Measurements from ENCODE around the gene CDH3.

Gene CDH3

DNA sequence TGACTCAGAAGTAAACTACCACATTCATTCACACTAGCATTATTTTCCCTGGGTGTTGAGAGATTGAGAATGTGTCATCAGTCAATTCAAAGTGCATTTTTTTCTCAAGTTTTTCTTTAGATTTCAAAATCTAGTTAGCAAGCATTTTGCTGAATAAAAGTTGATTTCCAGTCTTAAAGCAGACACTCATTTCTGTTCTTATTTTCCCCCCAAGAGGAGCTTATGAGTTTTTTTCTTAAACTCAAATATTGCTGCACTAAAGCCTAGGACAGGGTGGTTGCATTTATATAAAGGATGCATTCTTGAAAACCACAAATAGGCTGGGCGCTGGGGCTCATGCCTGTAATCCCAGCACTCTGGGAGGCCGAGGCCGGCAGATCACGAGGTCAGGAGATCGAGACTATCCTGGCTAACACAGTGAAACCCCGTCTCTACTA lies 15.3 kb downstream of the CDH3 start:
- Mint-ChIP-seq H3K27me3 (peaks cover 6% of the 10 kb centered on the region), H3K9me3 (no peaks in the 10 kb centered on the region), H3K27ac (no peak overlapping the region), H3K36me3 (no peaks in the 10 kb centered on the region), H3K4me1 (no peaks in the 10 kb centered on the region), H3K4me3 (no peak overlapping the region)
- no peak for ATAC-seq (ENCODE audit: low read depth)
- no peak for DNase-seq (ENCODE audit: low spot score in 2 of 2)

DNA sequence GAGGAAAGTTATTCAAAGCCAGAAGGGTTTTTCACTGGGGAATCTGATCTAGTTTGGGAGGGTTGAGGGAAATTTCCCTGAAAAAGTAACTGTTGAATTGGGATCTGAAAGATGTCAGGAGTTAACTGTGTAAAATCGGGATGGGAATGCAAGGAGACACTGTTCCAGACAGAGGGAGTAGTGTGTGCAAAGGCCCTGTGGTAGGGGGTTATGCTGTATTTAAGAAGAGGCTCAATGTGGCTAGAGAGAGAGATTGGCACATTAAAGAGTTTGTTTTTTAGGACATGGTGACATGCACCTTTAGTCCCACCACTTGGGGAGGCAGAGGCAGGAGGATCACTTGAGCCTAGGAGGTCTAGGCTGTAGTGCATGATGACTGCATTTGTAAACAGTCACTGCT lies 16.9 kb downstream of the CDH3 start:
- H3K4me1 Mint-ChIP-seq, result no peaks in the 10 kb centered on the region
- no peak overlapping the region for H3K27ac Mint-ChIP-seq
- H3K36me3 Mint-ChIP-seq, result no peaks in the 10 kb centered on the region
- DNase-seq (ENCODE audit: low spot score in 2 of 2), result no peak
- H3K27me3 Mint-ChIP-seq, result peaks cover 2% of the 10 kb centered on the region
- no peak for ATAC-seq (ENCODE audit: low read depth)
- H3K9me3 Mint-ChIP-seq, result no peaks in the 10 kb centered on the region
- no peak overlapping the region for H3K4me3 Mint-ChIP-seq

DNA sequence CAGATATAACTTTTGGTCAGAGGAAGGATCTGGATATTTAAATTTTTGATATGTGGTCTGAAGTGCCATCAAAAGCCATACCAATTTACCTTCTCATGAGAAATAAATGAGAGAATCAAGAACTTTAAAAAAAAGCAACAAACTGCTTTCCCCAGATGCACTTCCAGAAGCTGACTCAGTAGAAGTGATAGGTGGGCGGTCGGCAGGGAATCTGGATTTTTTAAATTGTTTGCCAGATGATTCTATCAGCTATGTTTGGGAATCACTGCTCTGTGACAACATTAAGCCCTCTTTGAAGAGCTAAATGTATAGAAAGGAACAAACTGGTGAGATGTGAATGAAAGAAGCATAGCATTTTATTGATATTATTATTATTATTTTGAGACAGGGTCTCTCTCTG lies 19.2 kb downstream of the CDH3 start:
- ATAC-seq (ENCODE audit: low read depth), result no peak
- no peak for DNase-seq (ENCODE audit: low spot score in 2 of 2)
- H3K27me3 Mint-ChIP-seq, result peaks cover 2% of the 10 kb centered on the region
- H3K4me3 Mint-ChIP-seq, result no peak overlapping the region
- H3K27ac Mint-ChIP-seq, result no peak overlapping the region
- H3K36me3 Mint-ChIP-seq, result no peaks in the 10 kb centered on the region
- H3K9me3 Mint-ChIP-seq, result no peaks in the 10 kb centered on the region
- H3K4me1 Mint-ChIP-seq, result peaks cover 8% of the 10 kb centered on the region

GRCh38 chr16:68665501-68665900 lies 20.4 kb downstream of the CDH3 start:
- H3K27ac Mint-ChIP-seq, result no peak overlapping the region
- no peaks in the 10 kb centered on the region for H3K9me3 Mint-ChIP-seq
- peaks cover 8% of the 10 kb centered on the region for H3K4me1 Mint-ChIP-seq
- no peak overlapping the region for H3K4me3 Mint-ChIP-seq
- no peak for DNase-seq (ENCODE audit: low spot score in 2 of 2)
- ATAC-seq (ENCODE audit: low read depth), result no peak
- H3K27me3 Mint-ChIP-seq, result peaks cover 2% of the 10 kb centered on the region
- no peaks in the 10 kb centered on the region for H3K36me3 Mint-ChIP-seq

GRCh38 chr16:68668266-68668665 lies 23.2 kb downstream of the CDH3 start:
- no peak overlapping the region for H3K4me3 Mint-ChIP-seq
- H3K9me3 Mint-ChIP-seq, result no peaks in the 10 kb centered on the region
- ATAC-seq (ENCODE audit: low read depth) (no peak), DNase-seq (ENCODE audit: low spot score in 2 of 2) (no peak)
- H3K27ac Mint-ChIP-seq, result no peak overlapping the region
- peaks cover 2% of the 10 kb centered on the region for H3K27me3 Mint-ChIP-seq
- peaks cover 8% of the 10 kb centered on the region for H3K4me1 Mint-ChIP-seq
- no peaks in the 10 kb centered on the region for H3K36me3 Mint-ChIP-seq

GRCh38 chr16:68676113-68676860 lies 31.2 kb downstream of the CDH3 start:
- H3K27me3 Mint-ChIP-seq, result peaks cover 9% of the 10 kb centered on the region
- no peak overlapping the region for H3K4me3 Mint-ChIP-seq
- no peak for ATAC-seq (ENCODE audit: low read depth)
- H3K27ac Mint-ChIP-seq, result no peak overlapping the region
- no peak for DNase-seq (ENCODE audit: low spot score in 2 of 2)
- peaks cover 2% of the 10 kb centered on the region for H3K9me3 Mint-ChIP-seq
- H3K36me3 Mint-ChIP-seq, result no peaks in the 10 kb centered on the region
- no peaks in the 10 kb centered on the region for H3K4me1 Mint-ChIP-seq

DNA sequence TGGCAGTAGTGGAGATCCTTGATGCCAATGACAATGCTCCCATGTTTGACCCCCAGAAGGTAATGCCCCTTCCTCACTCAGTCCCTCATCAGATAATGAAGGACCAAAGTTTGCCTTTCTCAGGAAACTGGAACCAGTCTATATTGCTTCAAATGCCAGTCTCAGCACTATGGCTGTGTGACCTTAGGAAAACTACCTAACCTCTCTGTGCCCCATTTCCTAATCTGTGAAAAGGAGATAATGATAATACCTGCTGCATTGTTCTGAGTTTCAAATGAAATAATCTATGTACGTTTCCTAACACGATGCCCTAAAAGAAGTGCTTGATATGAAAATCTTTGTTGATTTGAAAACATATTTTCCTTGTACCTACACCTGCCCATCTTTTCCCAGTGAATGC lies 35.9 kb downstream of the CDH3 start:
- no peaks in the 10 kb centered on the region for H3K36me3 Mint-ChIP-seq

GRCh38 chr16:68685685-68686478 lies 40.8 kb downstream of the CDH3 start:
- Mint-ChIP-seq H3K36me3 (no peaks in the 10 kb centered on the region), H3K4me1 (no peaks in the 10 kb centered on the region), H3K4me3 (no peak overlapping the region), H3K27ac (no peak overlapping the region), H3K27me3 (peaks cover 1% of the 10 kb centered on the region), H3K9me3 (no peaks in the 10 kb centered on the region)
- DNase-seq (ENCODE audit: low spot score in 2 of 2) (no peak), ATAC-seq (ENCODE audit: low read depth) (no peak)

More for the DNA sequence above, 35.9 kb downstream of the CDH3 start:
- H3K9me3 Mint-ChIP-seq, result no peaks in the 10 kb centered on the region
- no peaks in the 10 kb centered on the region for H3K4me1 Mint-ChIP-seq
- DNase-seq (ENCODE audit: low spot score in 2 of 2) (no peak), ATAC-seq (ENCODE audit: low read depth) (no peak)
- H3K4me3 Mint-ChIP-seq, result no peak overlapping the region
- H3K27me3 Mint-ChIP-seq, result peaks cover 9% of the 10 kb centered on the region
- H3K27ac Mint-ChIP-seq, result no peak overlapping the region

DNA sequence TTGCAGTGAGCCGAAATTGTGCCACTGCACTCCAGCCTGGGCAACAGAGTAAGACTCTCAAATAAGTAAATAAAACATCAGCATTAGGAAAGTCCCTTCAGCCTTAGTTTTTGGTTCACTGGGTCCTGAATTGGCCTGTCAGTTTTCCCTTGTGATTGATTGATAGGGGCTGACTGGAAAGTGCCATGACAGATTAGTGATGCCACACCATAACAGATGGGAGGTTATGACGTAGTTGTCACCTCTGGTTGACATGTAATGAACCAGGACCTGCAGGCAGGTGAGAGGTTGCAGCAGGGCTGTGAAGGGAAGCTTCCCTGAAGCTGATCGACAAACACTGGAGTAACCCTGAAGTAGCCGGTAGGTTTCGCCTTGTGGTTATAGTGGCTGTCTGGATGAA lies 41.8 kb downstream of the CDH3 start:
- Mint-ChIP-seq H3K9me3 (no peaks in the 10 kb centered on the region), H3K36me3 (no peaks in the 10 kb centered on the region), H3K4me1 (no peaks in the 10 kb centered on the region), H3K27ac (no peak overlapping the region), H3K27me3 (no peaks in the 10 kb centered on the region), H3K4me3 (no peak overlapping the region)
- no peak for ATAC-seq (ENCODE audit: low read depth)
- no peak for DNase-seq (ENCODE audit: low spot score in 2 of 2)

DNA sequence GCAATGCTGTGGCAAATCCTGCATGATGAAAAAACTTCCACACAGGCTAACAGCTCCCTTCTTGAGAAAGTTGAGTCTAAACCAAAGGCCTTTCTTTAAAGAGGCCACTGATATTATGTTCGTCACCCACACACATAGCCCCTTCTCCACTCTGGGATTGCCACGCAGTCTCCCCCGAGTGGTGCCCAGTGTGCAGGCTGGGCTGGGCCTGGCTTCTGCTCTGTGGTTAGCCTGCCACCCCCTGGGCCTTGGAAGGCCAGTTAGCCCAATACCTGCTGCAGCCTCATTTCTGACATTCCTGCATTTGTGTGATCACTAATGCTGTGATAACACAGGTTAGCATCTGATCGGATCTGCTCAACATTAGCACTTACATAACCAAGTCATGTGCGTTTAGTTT lies 44.8 kb downstream of the CDH3 start:
- Mint-ChIP-seq H3K9me3 (no peaks in the 10 kb centered on the region), H3K4me3 (no peak overlapping the region), H3K27ac (no peak overlapping the region), H3K36me3 (no peaks in the 10 kb centered on the region), H3K4me1 (no peaks in the 10 kb centered on the region), H3K27me3 (peaks cover 2% of the 10 kb centered on the region)
- no peak for ATAC-seq (ENCODE audit: low read depth)
- no peak for DNase-seq (ENCODE audit: low spot score in 2 of 2)

GRCh38 chr16:68695575-68695974 lies 50.5 kb downstream of the CDH3 start:
- Mint-ChIP-seq H3K27me3 (peaks cover 3% of the 10 kb centered on the region), H3K4me3 (no peak overlapping the region)

DNA sequence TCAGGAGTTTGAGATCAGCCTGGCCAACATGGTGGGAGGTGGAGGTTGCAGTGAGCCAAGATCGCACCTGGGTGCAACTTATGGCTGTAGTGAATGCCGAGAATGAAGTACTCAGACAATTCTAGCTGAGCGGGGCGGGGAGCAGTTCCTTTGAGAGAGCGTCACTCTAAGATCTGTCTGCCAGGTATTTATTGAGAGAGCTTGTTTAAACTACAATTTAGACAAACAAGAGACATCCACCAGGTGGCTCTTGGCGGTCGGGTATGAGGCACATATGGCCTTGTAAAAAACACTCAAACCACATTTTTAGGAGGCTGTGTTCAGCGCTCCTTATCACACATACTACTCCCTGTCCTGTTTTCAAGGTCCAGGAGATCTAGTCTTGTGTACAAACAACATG lies 51.4 kb downstream of the CDH3 start:
- H3K4me3 Mint-ChIP-seq, result no peak overlapping the region

More at GRCh38 chr16:68695575-68695974, 50.5 kb downstream of the CDH3 start:
- Mint-ChIP-seq H3K4me1 (no peaks in the 10 kb centered on the region), H3K36me3 (no peaks in the 10 kb centered on the region), H3K27ac (no peak overlapping the region), H3K9me3 (no peaks in the 10 kb centered on the region)
- ATAC-seq (ENCODE audit: low read depth) (no peak), DNase-seq (ENCODE audit: low spot score in 2 of 2) (no peak)

GRCh38 chr16:68698091-68698490 lies 53.0 kb downstream of the CDH3 start:
- peaks cover 2% of the 10 kb centered on the region for H3K27me3 Mint-ChIP-seq
- H3K4me3 Mint-ChIP-seq, result no peak overlapping the region
- no peak for ATAC-seq (ENCODE audit: low read depth)
- no peaks in the 10 kb centered on the region for H3K36me3 Mint-ChIP-seq
- no peak for DNase-seq (ENCODE audit: low spot score in 2 of 2)
- H3K4me1 Mint-ChIP-seq, result no peaks in the 10 kb centered on the region
- no peak overlapping the region for H3K27ac Mint-ChIP-seq
- no peaks in the 10 kb centered on the region for H3K9me3 Mint-ChIP-seq

More for the DNA sequence above, 51.4 kb downstream of the CDH3 start:
- Mint-ChIP-seq H3K27me3 (peaks cover 3% of the 10 kb centered on the region), H3K27ac (no peak overlapping the region), H3K36me3 (no peaks in the 10 kb centered on the region), H3K4me1 (no peaks in the 10 kb centered on the region), H3K9me3 (no peaks in the 10 kb centered on the region)
- ATAC-seq (ENCODE audit: low read depth) (no peak), DNase-seq (ENCODE audit: low spot score in 2 of 2) (no peak)

DNA sequence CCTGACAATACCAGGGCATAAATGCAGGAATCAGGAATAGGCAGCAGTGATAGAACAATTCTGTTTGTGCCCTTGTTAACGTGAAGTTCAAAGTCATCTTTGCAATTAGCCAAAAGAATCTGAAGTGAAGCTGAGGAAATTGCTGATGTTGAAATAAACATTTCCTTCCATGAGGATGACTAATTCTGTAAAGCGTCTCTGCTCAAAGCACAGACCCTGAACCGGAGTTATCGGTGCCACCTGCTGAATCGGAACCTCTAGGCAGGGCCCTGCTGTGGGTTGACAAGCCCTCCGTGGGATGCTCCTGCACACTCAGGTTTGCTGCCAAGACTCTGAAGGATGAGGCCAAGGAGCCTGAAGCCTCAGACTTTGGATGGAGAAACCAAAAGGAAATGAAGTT lies 55.0 kb downstream of the CDH3 start:
- no peak for ATAC-seq (ENCODE audit: low read depth)
- Mint-ChIP-seq H3K27me3 (peaks cover 4% of the 10 kb centered on the region), H3K36me3 (no peaks in the 10 kb centered on the region), H3K4me3 (no peak overlapping the region), H3K4me1 (peaks cover 3% of the 10 kb centered on the region), H3K9me3 (no peaks in the 10 kb centered on the region), H3K27ac (no peak overlapping the region)
- no peak for DNase-seq (ENCODE audit: low spot score in 2 of 2)
